NCI-H1436 (cell line): ENCODE data around the gene KLC3.
"Not testable (repeated sequence)": the region's sequence is repeated elsewhere in the genome, so short reads cannot be mapped to it uniquely, and the experiment has no call there.

Experiments used
- DNase-seq: peaks from one replicate; lab custom pipeline; 2025; lab: John Stamatoyannopoulos, UW

Gene KLC3

DNA sequence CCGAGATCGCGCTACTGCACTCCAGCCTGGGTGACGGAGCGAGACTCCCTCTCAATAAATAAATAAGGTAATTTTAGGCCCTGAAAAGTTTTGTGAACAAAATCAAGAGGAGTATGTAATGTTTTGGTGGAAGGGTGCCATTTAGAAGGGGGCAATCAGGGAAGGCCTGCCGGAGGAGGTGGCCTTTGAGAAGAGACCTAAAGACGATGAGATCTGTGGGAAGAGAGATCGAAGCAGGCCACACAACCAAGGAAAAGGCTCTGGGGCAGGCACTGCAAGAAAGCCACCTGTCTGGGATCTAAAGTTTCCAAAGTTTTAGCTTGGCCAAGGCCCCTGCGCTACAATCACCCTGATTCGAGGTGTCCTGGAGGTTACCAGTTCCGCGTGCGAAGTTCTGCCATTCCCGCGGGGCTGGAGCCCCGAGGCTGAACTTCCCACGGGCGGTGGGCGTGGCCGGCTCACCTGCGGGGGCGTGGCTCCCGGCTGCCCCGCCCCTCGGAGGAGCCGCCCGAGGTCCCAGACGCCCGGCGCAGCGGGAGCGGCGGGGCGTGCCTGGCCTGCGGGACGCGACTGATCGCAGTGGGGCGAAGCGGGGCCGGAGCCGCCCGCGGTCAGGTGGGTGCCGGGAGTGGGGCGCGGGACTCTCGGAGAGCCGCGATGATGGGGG is at the start of gene KLC3:
TSS of gene KLC3 (plus strand) at position 519 of the 667 bp plus-strand sequence. CDS start 4,792 bp downstream, outside the sequence.
- peak; percentile 50 for DNase-seq

DNA sequence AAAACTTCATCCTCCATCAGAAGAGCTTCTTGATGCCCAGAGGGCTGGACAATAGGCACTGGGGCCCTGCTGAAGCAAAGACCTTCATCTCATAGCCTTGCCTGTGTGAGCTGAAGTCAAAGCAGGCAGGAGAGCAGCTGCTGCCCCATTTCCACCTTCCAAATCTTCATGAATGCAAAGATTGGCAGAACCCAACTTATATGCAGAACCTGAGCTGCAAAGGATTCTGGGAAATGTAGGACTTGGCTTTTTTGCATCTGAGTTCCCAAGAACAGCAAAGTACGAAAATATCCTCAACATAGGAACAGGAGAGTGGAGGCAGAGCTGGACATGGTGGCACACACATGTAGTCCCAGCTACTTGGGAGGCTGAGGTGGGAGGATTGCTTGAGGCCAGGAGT is 48.7 kb upstream of the KLC3 start:
- no peak for DNase-seq

DNA sequence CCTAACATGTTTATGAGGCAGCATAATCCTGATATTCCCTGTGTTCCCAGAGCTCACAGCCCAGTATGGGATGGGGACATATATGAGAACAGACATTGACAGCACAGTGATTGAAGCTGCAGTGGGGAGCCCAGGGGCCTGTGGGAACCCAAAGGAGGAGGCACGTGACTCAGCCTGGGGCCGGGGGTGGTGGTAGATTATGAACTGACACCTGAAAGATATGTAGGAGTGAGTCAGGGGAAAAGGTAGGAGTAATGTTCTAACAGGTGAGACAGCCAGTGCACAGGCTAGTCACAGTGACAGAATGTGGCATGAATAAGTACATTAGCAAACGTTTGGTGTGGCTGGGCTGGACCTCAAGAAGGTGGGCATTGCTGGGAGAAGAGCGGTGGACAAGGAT is 46.9 kb upstream of the KLC3 start:
- DNase-seq: no peak

DNA sequence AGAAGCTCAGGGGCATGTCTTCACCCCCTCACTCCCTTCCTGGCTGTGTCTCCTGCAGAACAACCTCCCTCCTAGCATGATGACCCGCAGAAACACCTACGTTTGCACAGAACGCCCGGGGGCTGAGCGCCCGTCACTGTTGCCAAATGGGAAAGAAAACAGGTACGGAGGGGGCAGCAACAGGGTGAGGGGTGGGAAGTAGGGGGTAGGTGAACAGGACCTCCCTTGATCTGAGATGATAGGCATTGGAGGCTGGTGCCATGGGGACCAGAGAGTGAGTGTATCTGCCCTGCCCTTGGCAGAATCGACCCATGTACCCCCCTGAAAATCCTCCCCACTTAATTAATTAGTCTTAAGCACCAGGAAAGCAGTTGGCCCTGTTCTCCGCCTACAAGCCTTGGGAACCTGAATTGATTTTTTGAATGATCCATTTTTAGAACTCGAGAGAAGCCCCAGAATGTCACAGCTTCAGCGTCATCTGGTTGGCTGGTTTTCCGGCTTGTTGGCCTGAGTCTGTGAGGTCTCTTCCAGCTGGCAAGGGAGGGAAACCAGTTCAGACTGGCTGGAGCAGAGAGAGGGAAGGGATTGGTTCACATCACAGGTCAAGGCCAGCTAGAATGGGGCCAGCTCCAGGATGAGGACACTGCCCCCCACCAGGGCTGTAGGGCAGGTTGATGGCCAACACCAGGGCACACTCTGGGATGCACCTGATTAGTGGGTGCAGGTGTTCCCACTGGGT is 46.1 kb upstream of the KLC3 start:
- no peak for DNase-seq

DNA sequence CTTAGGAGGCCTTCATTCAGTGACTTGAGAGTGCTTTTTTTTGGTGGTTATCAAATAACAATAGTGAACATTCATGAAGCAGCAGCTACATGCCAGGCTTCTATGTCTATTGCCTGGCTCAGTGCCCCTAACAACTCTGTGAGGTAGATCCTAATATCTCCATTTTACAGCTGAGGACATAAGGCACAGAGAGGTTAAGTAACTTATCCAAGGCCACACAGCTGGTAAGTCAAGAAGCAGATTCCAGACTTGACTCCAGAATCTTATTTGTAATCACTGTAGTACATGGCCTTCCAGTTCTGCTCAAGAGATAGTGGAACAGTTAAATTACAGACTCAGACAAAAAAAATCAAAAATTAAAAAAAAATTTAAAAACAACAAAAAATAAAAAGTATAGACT is 44.7 kb upstream of the KLC3 start:
- no peak for DNase-seq

DNA sequence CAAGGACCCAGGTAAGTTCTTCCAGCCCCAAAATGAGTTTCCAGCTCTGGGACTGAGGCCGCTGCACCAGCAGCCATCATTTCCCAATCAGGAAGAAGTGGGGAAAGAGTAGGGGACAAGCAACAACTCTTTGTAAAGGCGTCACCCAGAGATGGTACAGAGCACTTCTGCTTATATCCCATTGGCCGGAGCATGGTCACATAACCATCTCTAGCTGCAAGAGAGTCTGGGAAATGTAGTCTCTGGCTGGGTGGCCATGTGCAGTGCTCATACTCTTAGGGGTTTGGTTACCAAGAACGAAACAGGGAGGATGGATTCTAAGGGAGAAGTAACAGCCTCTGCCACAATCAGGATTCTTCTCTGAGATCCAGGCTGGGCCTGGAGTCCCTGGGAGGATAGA is 44.2 kb upstream of the KLC3 start:
- no peak for DNase-seq

DNA sequence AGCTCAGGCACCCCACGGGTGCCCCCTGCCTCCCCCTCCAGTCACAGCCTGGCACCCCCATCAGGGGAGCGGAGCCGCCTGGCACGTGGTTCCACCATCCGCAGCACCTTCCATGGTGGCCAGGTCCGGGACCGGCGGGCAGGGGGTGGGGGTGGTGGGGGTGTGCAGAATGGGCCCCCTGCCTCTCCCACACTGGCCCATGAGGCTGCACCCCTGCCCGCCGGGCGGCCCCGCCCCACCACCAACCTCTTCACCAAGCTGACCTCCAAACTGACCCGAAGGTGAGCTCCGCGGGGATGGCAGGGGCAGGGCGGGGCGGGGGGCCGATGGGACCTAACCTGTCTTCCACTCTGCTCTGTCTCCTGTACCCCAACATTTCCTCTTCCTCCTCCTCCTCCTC is 42.9 kb upstream of the KLC3 start:
- no peak for DNase-seq

DNA sequence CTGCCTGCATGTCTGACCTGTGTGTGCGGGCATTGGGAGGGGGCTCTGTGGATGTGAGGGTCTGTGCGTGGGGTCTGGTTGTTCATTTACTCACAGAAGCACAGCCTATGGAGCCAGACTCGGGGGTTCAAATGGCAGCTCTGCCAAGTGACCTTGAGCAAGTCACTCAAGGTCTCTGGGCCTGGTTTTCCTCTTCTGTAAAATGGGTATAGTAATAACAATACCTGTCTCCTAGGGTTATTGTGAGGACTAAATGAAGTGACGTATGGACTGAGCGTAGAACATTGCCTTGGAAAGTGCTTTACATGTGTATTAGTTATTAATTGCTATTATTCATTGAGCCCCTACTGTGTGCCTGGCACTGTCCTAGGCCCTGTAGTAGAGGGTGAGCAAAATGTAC is 42.3 kb upstream of the KLC3 start:
- DNase-seq: no peak

DNA sequence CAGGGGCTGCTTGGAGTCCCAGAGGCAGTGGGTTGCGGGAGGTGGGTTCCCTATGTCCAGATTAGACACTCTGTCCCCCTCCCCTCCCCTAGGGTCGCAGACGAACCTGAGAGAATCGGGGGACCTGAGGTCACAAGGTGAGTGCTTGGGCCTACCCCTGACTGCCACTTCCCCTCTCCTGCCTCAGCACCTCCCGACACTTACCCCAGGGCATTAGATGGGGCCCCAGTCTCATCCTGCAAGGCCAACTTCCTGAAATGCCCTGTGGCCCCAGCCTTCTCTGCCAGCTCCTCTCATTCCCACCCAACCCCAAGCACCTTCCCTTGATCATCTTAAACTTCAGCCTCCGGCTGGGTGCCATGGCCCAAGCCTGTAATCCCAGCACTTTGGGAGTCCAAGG is 40.8 kb upstream of the KLC3 start:
- no peak for DNase-seq

DNA sequence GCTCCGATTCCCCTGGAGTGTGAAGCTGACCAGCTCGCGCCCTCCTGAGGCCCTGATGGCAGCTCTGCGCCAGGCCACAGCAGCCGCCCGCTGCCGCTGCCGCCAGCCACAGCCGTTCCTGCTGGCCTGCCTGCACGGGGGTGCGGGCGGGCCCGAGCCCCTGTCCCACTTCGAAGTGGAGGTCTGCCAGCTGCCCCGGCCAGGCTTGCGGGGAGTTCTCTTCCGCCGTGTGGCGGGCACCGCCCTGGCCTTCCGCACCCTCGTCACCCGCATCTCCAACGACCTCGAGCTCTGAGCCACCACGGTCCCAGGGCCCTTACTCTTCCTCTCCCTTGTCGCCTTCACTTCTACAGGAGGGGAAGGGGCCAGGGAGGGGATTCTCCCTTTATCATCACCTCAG is 38.1 kb upstream of the KLC3 start:
- DNase-seq: no peak

DNA sequence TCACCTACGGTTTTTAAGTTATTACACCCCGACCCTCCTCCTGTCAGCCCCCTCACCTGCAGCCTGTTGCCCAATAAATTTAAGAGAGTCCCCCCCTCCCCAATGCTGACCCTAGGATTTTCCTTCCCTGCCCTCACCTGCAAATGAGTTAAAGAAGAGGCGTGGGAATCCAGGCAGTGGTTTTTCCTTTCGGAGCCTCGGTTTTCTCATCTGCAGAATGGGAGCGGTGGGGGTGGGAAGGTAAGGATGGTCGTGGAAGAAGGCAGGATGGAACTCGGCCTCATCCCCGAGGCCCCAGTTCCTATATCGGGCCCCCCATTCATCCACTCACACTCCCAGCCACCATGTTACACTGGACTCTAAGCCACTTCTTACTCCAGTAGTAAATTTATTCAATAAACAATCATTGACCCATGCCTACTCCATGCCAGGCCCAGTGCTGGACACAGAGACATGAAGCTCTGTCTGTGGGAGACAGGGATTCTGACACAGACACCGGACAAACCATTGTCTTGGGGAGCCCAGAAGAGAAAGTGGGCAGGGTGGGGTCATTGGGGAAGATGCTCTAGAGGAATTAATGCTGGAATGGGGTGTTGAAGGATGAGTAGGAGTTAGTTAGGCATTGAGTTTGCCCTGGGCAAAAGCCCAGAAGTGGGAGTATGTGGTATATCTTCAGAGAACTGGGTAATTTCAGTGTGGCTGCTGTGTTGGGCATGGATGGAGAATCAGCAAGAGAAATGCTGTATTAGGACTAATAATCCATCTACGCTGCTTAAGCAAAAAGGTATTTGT is 37.1 kb upstream of the KLC3 start:
- DNase-seq: no peak

DNA sequence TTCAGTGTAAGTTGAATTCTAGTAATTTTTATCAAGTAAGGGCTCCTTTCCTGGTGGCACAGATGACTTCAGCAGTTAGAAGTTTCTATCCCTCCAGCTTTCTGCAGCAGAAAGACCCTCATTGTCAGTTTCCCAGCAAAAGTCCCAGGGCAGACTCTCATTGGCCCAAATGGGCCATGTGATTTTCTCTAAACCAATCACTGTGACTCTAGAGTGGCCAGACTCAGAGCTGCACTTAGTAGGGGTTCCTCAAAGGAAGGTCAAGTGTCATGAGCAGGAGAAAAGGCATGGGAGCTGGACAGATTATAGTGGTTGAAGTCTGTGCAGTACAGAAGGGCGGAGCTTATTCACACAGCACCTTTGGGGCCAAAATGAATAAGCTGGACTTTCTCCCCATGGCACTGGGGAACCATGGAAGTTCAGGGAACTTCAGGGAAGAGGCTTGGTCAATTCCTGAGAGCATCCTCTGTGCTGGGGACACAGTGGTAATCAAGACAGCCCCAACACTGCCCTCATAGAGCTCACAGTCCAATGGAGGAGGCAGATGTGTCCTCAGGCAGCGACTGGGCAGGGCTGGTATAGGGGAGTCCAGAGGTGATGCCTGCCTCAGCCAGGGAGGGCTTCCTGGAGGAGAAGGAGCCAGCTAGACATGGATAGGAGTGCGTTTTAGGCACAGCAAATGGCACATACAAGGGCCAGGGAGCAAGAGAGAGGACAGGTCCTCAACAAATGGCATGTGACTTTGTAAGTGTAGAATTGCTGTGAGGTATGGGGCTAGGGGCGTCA is 36.2 kb upstream of the KLC3 start:
- no peak for DNase-seq

DNA sequence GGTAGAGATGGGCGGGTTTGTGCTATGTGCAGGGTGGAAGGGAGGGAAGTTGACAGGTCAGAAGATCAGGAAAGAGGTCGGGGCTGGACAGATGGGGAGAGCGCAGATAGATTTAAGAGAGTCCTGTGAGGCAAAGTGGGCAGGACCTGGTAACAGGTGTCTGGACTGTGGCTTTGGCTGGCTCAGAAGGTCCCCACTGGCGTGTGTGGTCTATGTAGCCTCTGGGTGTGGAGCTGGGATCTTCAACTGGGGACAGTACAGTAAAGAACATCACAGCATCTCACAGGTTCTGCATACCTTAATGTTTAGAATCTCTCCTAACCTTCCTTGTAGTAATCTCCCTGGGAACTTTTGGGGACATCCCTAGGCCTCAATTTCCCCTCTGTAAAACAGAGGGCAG is 35.5 kb upstream of the KLC3 start:
- no peak for DNase-seq

DNA sequence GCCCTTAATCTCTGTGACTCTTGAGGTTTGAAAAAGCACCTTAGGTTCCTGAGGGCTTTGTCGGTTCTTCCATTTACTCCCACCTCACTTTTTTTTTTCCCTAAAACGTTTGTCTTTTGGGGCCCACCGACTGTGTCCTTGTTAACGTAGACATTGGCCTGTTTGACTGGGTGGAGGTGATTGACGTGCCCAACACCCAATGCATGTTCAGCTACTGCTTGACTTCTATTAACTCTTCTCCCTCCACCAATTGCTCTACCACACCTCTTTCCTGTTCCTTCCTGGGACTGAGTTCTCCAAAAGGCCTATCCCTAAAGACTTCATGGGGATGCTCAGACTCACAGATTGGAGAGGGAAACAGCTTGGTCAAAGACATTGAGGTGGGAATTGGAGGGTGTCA is 35.1 kb upstream of the KLC3 start:
- DNase-seq: no peak

DNA sequence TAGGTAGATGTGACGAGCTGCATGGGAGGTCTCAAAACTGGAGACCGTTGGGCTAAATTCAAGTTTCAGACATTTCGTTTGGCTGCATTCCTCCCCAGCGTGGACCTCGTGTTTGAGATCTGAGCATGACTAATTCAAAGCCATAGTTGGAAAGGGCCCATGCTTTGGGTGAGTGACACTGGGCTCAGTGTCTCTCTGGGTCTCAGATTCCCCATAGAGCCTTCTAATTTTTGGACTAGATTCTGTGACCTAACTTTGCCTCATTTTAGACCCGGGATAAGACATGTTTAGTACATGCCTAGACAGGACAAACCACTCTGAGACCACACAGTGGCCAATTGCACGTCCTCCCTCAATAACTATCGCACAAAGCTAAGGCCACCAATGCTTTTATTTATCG is 34.5 kb upstream of the KLC3 start:
- DNase-seq: no peak

DNA sequence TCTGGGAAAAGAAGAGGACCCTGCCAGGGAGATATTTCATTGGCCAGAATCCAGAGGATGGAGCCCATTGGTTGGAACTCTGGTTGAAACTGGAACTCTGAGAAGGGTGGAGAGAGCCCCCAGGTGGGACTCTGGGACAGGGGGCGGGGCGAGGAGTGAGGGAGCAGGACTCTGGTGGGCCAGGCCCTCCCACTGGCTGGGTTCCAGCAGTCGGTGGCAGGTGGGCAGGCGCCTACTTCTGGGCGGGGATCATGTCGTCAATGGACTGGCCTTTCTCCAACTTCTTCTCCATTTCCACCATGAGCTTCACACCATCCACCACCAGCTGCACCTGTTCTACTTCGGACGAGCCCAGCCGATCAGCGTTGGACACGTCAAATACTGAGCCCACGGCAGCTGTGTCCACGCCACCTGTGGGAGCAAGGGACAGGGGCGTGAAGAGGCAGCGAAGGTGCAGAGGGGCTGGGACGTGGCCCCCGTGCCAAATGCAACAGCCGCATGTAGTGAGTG is 34.0 kb upstream of the KLC3 start:
- DNase-seq: peak; percentile 93

DNA sequence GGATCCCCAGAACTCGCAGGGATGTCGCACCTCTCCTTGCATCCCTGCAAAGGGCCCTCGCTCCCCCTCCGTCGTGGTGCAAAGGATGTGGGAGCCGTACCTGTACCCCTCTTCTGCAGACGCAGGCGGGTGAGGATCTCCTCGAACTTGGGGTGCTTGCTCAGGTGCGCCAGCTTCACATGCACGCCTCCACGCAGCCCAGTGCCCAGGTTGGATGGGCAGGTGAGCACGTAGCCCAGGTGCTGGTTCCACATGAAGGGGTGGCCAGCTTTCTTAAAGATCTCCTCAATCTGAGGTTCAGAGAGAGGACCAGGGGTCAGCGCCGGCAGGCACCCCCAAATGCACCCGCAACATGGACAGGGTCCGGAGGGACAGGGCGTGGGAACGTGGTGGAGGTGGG is 33.2 kb upstream of the KLC3 start:
- DNase-seq: no peak

DNA sequence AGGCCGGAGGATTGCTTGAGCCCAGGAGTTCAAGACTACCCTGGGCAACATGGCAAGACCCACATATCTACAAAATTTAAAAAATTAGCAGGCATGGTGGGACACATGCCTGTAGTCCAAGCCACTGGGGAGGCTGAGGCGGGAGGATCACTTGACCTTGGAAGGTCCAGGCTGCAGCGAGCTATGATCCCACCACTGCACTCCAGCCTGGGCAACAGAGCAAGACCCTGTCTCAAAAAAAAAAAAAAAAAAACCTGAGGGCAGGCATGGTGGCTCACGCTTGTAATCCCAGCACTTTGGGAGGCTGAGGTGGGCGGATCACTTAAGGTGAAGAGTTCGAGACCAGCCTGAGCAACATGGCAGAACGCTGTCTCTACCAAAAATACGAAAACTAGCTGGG is 31.2 kb upstream of the KLC3 start:
- not testable (repeated sequence) for DNase-seq

DNA sequence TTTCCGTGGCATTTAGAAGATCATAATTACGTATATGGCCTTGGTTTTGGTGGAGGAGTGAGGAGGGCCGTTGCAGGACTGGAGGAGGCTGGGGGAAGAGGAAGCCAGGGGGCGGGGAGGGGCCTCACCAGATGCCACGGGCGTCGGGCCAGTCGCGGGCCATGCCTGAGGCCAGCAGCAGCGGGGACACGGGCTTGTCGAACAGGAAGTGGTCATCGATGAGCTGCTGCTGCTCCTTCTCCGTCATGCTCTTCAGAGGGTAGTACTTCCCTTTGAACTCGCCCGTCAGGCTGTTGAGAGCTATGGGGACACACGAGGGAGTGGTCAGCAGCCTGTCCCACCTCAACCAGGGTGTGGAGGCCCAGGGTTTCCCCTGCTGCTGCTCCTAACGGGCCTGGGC is 28.9 kb upstream of the KLC3 start:
- no peak for DNase-seq

DNA sequence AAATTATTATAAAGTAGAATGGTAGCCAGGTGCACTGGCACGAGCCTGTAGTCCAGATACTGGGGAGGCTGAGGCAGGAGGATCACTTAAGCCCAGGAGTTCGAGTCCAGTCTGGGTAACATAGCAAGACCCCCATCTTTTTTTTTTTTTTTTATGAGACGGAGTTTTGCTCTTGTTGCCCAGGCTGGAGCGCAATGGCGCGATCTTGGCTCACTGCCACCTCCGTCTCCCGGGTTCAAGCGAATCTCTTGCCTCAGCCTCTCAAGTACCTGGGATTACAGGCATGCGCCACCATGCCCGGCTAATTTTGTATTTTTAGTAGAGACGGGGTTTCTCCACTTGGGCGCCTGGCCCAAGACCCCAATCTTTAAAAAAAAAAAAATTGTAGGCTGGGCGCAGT is 28.3 kb upstream of the KLC3 start:
- not testable (repeated sequence) for DNase-seq

DNA sequence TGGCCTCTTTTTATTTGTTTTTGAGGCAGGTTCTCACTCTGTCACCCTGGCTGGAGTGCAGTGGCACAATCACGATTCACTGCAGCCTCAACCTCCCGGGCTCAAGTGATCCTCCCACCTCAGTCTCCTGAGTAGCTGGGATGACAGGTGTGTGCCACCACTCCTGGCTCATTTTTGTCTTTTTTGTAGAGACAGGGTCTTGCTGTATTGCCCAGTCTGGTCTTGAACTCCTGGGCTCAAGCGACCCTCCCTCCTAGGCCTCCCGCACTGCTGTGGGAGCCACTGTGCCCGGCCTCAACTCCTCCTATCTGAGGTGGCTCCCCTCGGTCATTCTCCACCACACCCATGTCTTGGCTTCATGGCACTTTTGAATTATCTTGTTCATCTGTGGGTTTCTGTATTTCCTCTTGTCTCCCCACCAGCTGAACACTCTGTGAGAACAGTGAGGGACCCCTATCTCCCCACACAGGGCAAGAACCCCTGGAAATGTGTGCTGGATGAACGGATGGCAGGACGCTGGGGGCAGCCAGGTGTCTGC is 25.8 kb upstream of the KLC3 start:
- DNase-seq: no peak

DNA sequence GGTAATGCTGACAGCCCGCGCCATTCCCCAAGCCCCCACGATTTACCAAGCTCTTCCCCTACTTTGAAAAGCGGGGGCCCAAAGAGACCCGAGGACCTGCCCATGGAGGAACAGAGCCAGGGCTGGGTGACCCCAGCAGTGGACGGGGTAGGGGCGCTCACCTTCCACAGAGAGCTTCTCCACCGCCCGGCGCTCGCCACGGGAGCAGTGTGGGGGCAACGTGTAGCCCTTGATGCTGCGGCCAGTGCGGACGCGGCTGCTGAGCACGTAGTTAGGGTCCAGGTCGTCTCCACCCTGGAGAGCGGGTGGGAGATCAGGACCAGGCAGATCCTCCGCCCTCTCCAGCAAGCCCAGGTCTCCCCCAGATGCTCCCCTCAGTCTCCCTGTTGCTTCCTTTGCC is 25.2 kb upstream of the KLC3 start:
- DNase-seq: no peak
